GM12878 (cell line): ENCODE results near the gene ILRUN. TPM values are rescaled to one million over a fixed set of nuclear protein-coding genes. Genes with fewer than 3 reads are reported as not detected.
A peak's percentile ranks its signal among the peaks of the same experiment; 100 is the strongest.

Experiments
- ATAC-seq: fragments of 200-7000 bp; cut with Tn5 transposase; 3 replicates; pipeline ENCODE4 v1.9.1; 2020; ENCODE audit warnings: mild to moderate bottlenecking, moderate library complexity
- BruUV-seq: library from RNA; stranded (reverse); fragments of 400-500 nt; replicated peaks from 2 replicates; lab custom pipeline; 2021; lab: Mats Ljungman, UMichigan
- CTCF ChIA-PET: fragments of 300-600 bp; sonication (Branson Sonifier 250); formaldehyde crosslinking; extraction: SDS; loops from one replicate; lab custom pipeline; 2021; ENCODE audit warnings: inconsistent platforms; lab: Yijun Ruan, JAX
- POLR2A ChIA-PET: fragments of 350-600 bp; formaldehyde crosslinking; extraction: SDS; loops from one replicate; lab custom pipeline; 2021; ENCODE audit warnings: inconsistent platforms; lab: Charles Lee
- RAD21 ChIA-PET: fragments of 300-600 bp; sonication (Branson Sonifier 250); formaldehyde crosslinking; loops from one replicate; lab custom pipeline; 2023; ENCODE audit warnings: antibody characterized with exemption; ENCODE audit not compliant: unreplicated experiment; lab: Charles Lee
- SMC1A ChIA-PET: fragments of 300-600 bp; sonication (Branson Sonifier 250); formaldehyde crosslinking; loops from one replicate; lab custom pipeline; 2023; ENCODE audit not compliant: unreplicated experiment, uncharacterized antibody; lab: Charles Lee
- DNase-seq: peaks from one replicate; pipeline ENCODE4 v3.0.0-alpha.2; 2011; ENCODE audit warnings: low read depth, low spot score
- FAIRE-seq: peaks from 3 replicates; lab custom pipeline; 2011; peaks lifted over from hg19 to GRCh38; lab: Jason Lieb, UNC
- H2AFZ ChIP-seq: 2 replicates; pipeline ENCODE4 v1.6.0; 2011; ENCODE audit warnings: low read depth, low read length, control low read depth; ENCODE audit not compliant: control insufficient read depth
- H3K27ac ChIP-seq: 2 replicates; pipeline ENCODE4 v1.5.1; 2011; ENCODE audit warnings: control low read depth; ENCODE audit not compliant: control insufficient read depth, insufficient read depth
- H3K27me3 ChIP-seq, 2 experiments: replicated peaks in 1 of 2; 2 replicates each; pipeline versions ENCODE4 v1.6.0 to v1.6.1; 2011; ENCODE audit warnings: low read length in 1 of 2; ENCODE audit not compliant: control insufficient read depth in 2 of 2, insufficient read depth in 2 of 2
- H3K36me3 ChIP-seq, 2 experiments: 2 replicates each; pipeline ENCODE4 v1.5.1; 2011; ENCODE audit warnings: low read length in 1 of 2; ENCODE audit not compliant: control insufficient read depth in 2 of 2, insufficient read depth in 2 of 2
- H3K4me1 ChIP-seq: 2 replicates; pipeline ENCODE4 v1.6.1; 2011; ENCODE audit warnings: mild to moderate bottlenecking, low read length, moderate library complexity, mixed read lengths; ENCODE audit not compliant: control insufficient read depth, insufficient read depth
- H3K4me2 ChIP-seq: 2 replicates; pipeline ENCODE4 v1.6.0; 2011; ENCODE audit warnings: control low read depth; ENCODE audit not compliant: control insufficient read depth, insufficient read depth
- H3K4me3 ChIP-seq: fragments of 200-600 bp; sonication (generic); 2 replicates; pipeline ENCODE4 v1.5.1; 2016
- H3K79me2 ChIP-seq: 2 replicates; pipeline ENCODE4 v1.6.0; 2011; ENCODE audit warnings: low read length; ENCODE audit not compliant: control insufficient read depth, insufficient read depth
- H3K9ac ChIP-seq: 2 replicates; pipeline ENCODE4 v1.8.0; 2011; ENCODE audit warnings: low read length, control low read depth, mixed read lengths; ENCODE audit not compliant: control insufficient read depth, insufficient read depth
- H3K9me3 ChIP-seq: replicated peaks from 3 replicates; pipeline ENCODE4 v1.5.1; 2011; ENCODE audit warnings: mild to moderate bottlenecking, low read length; ENCODE audit not compliant: control insufficient read depth, insufficient read depth
- H4K20me1 ChIP-seq: 2 replicates; pipeline ENCODE4 v1.6.0; 2011; ENCODE audit not compliant: control insufficient read depth, insufficient read depth
- ATF2 ChIP-seq: IDR thresholded peaks from 2 replicates; pipeline ENCODE4 v1.6.1; 2012; ENCODE audit warnings: low read length, inconsistent platforms
- CHD1 ChIP-seq: IDR thresholded peaks from 2 replicates; pipeline ENCODE4 v1.6.1; 2012; ENCODE audit warnings: low read depth, low read length, improper control_type of control experiment
- DPF2 ChIP-seq: fragments of 450-650 bp; IDR thresholded peaks from 2 replicates; pipeline ENCODE4 v1.6.1; 2017; ENCODE audit warnings: mild to moderate bottlenecking
- GATAD2B ChIP-seq: fragments of 450-650 bp; conservative IDR thresholded peaks from 2 replicates; pipeline ENCODE4 v1.6.1; 2017; ENCODE audit warnings: low read depth, mild to moderate bottlenecking, moderate library complexity
- IKZF2 ChIP-seq, 2 experiments: fragments of 450-650 bp; IDR thresholded peaks; 2 replicates each; pipeline ENCODE4 v1.6.1; 2017; ENCODE audit warnings: mild to moderate bottlenecking in 2 of 2, moderate library complexity in 2 of 2
- NKRF ChIP-seq: fragments of 450-650 bp; conservative IDR thresholded peaks from 2 replicates; pipeline ENCODE4 v1.6.1; 2017; ENCODE audit warnings: mild to moderate bottlenecking, moderate library complexity
- POLR2A ChIP-seq: IDR thresholded peaks from 2 replicates; pipeline ENCODE4 v1.6.1; 2011; ENCODE audit warnings: low read depth, mild to moderate bottlenecking, low read length
- RAD21 ChIP-seq: IDR thresholded peaks from 2 replicates; pipeline ENCODE4 v1.6.1; 2011; ENCODE audit warnings: mild to moderate bottlenecking, low read depth, low read length, moderate library complexity; ENCODE audit not compliant: insufficient read depth
- ZBTB11 ChIP-seq: fragments of 450-650 bp; formaldehyde crosslinking; IDR thresholded peaks from 2 replicates; pipeline ENCODE4 v1.5.0; 2022; ENCODE audit warnings: mild to moderate bottlenecking, missing genetic modification characterization
- WGBS: methylation state at CpG from one replicate; pipeline ENCODE4 v1.1.6; 2016; ENCODE audit warnings: low lambda C conversion rate; ENCODE audit not compliant: insufficient replicate concordance, insufficient coverage; ENCODE audit errors: missing lambda C conversion rate; 5-methylcytosine and 5-hydroxymethylcytosine counted together
- in situ Hi-C: fragments of 300-500 bp; cut with MboI; formaldehyde crosslinking; loops from 9 replicates; pipeline ENCODE4 v1.14.3; 2018; ENCODE audit warnings: mixed read lengths
- intact Hi-C: fragments of 100-400 bp; cut with micrococcal nuclease; formaldehyde crosslinking; loops from one replicate; pipeline ENCODE4 v1.14.2; 2022; ENCODE audit not compliant: unreplicated experiment
- polyA plus RNA-seq, 11 experiments: library from polyadenylated mRNA; depleted of rRNA in 4 of 11; unstranded in 6 of 11; stranded (reverse) in 5 of 11; fragments of >200 nt; fragmentation: Nextera tagmentation in 4 of 11; fragmentation: Illumina TruSeq in 1 of 11; extraction: Ambion mirVana in 4 of 11; extraction: Trizol in 1 of 11; gene quantifications; 1 replicate in 1 of 11; 2 replicates in 10 of 11; pipeline versions ENCODE4 v1.2.1 to v1.2.3, GENCODE V29; 2011 to 2016; ENCODE audit warnings: inconsistent platforms in 2 of 11, missing spikeins in 2 of 11, low read depth in 1 of 11
- total RNA-seq, 4 experiments: library from RNA; depleted of rRNA in 3 of 4; stranded (reverse); fragments of >200 nt in 3 of 4; fragmentation: Illumina TruSeq in 1 of 4; extraction: Trizol in 1 of 4; gene quantifications; 2 replicates each; pipeline versions ENCODE4 v1.2.1 to v1.2.3, GENCODE V29; 2013 to 2021

Gene ILRUN
- total and polyA plus RNA-seq, 10 of the 15 experiments (the other 5 are each of a cell fraction or from before 2014, with no cell fraction given) = 21.0 to 114 (median 48.9) TPM

DNA sequence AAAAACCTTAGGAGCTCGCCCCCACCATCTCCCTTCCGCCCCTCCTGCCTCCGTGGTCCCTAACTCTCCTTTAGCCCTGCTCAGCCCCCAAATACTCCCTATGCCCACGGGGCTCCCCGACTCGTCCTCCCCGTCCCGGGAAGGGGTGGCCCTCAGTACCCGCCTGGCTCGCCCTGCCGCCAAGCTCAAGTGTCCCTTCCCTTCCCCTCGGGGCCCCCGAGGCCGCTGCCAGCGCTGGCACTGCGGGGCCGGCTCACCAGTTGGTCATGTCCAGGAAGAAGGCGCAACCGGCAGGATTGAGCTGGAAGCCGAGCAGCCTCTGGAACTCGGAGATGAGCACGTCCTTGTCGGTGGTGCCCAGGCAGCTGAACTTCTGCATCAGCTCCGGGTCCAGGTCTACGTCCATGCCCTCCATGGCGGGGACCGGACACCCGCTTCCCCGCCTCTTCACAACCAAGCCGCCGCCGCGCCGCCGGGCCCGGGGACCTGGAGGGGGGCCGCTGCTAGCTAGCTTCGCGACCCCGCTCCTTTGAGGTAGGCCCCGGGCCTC, 303 bp downstream of the ILRUN start:
- SMC1A ChIA-PET = interaction anchor here (0.7 to 7.9 kb wide), 13 partner anchors 11 to 466 kb away, joined by 3 to 100 read pairs (median 5); partner anchors contain the start of gene SNRPC
- H3K79me2 ChIP-seq = peaks cover 58% of the 10 kb centered on the region
- CTCF ChIA-PET = interaction anchor here (1.3 to 2.2 kb wide), 3 partner anchors 15 to 58 kb away, joined by 5 to 10 read pairs (median 8); no protein-coding TSS in a partner anchor
- H3K4me1 ChIP-seq = no peaks in the 10 kb centered on the region; the same call in 1 of the 2 replicates
- H4K20me1 ChIP-seq = no peaks in the 10 kb centered on the region
- ATAC-seq (peak; percentile 66), FAIRE-seq (no peak), DNase-seq (no peak)
- peak overlapping the region; percentile 69 for H2AFZ ChIP-seq
- RAD21 ChIA-PET = interaction anchor here (0.5 to 6.0 kb wide), 15 partner anchors 13 to 1221 kb away, joined by 3 to 60 read pairs (median 3); no protein-coding TSS in a partner anchor
- in situ Hi-C loops = no loop called here
- peak overlapping the region; percentile 88 for H3K27ac ChIP-seq
- TF ChIP-seq GATAD2B (peak; percentile 43; the same call in 1 of the 2 replicates), ZBTB11 (CRISPR knock-in tag) (no peak), ATF2 (no peak), IKZF2 (IDR thresholded peaks at IDR 0.05) (0 out of 4 replicates have a peak, but pooled peaks of 1 of the 2 experiments have one; percentile 2), NKRF (peak; percentile 56; the same call in 1 of the 2 replicates), RAD21 (no peak), DPF2 (0 out of 2 replicates have a peak, but pooled peaks have one; percentile 38), POLR2A (no peak; the same call in 1 of the 2 replicates), CHD1 (0 out of 2 replicates have a peak, but pooled peaks have one; percentile 43)
- WGBS = under 1% methylated on average over 38 of the region's 41 CpGs
- H3K9ac ChIP-seq = peak overlapping the region; percentile 88
- H3K9me3 ChIP-seq = no peaks in the 10 kb centered on the region
- intact Hi-C loops = loop anchor here (5.0 kb wide), 4 partner anchors 59 to 191 kb away; partner anchors contain the start of genes ANKS1A, SNRPC and TAF11
- H3K4me3 ChIP-seq = peak overlapping the region; percentile 94
- peak overlapping the region; percentile 77; the same call in 1 of the 2 replicates for H3K4me2 ChIP-seq
- peaks cover 0 to 9% of the 10 kb centered on the region in 2 experiments; a peak in 2 of 4 replicates for H3K36me3 ChIP-seq
- POLR2A ChIA-PET = interaction anchor here (0.6 to 4.1 kb wide), 18 partner anchors 13 to 137 kb away, joined by 3 to 47 read pairs (median 4); partner anchors contain the start of genes BLTP3A and SNRPC
- H3K27me3 ChIP-seq = no peaks in the 10 kb centered on the region
- BruUV-seq = TSS peak; percentile 50
